DND-41 (cell line): ENCODE data around the gene WWTR1.

Experiments
- ATAC-seq: fragments of 200-7000 bp; cut with Tn5 transposase; 3 replicates; pipeline ENCODE4 v1.9.1; 2021; ENCODE audit warnings: low read depth; ENCODE audit not compliant: insufficient read depth
- DNase-seq: peaks from one replicate; pipeline ENCODE4 v3.0.0-alpha.2; 2020
- H2AFZ ChIP-seq: 2 replicates; pipeline ENCODE4 v1.6.0; 2012; ENCODE audit warnings: low read depth, low read length
- H3K27ac ChIP-seq: 2 replicates; pipeline ENCODE4 v1.5.1; 2012; ENCODE audit warnings: low read length, inconsistent platforms
- H3K27me3 ChIP-seq: fragments of 200-600 bp; sonication (generic); 2 replicates; pipeline ENCODE4 v1.6.0; 2012; ENCODE audit warnings: low read length, mild to moderate bottlenecking, inconsistent platforms; ENCODE audit not compliant: insufficient read depth, poor library complexity
- H3K36me3 ChIP-seq: 2 replicates; pipeline ENCODE4 v1.5.1; 2012; ENCODE audit warnings: low read length, inconsistent platforms; ENCODE audit not compliant: insufficient read depth
- H3K4me1 ChIP-seq: 2 replicates; pipeline ENCODE4 v1.5.1; 2012; ENCODE audit warnings: mild to moderate bottlenecking, low read length; ENCODE audit not compliant: insufficient read depth
- H3K4me2 ChIP-seq: 2 replicates; pipeline ENCODE4 v1.6.0; 2012; ENCODE audit warnings: mild to moderate bottlenecking, moderate library complexity, low read length, inconsistent platforms; ENCODE audit not compliant: insufficient read depth
- H3K4me3 ChIP-seq, 2 experiments: fragments of 200-600 bp in 1 of 2; shearing (Covaris generic) in 1 of 2; 2 replicates each; pipeline ENCODE4 v1.5.1; 2012 to 2016; ENCODE audit warnings: inconsistent platforms in 2 of 2, low read length in 2 of 2, mild to moderate bottlenecking in 2 of 2, low read depth in 1 of 2, moderate library complexity in 1 of 2
- H3K79me2 ChIP-seq: 2 replicates; pipeline ENCODE4 v1.6.0; 2012; ENCODE audit warnings: low read length, inconsistent platforms; ENCODE audit not compliant: insufficient read depth
- H3K9ac ChIP-seq: 2 replicates; pipeline ENCODE4 v1.6.0; 2012; ENCODE audit warnings: low read depth, mild to moderate bottlenecking, inconsistent platforms, low read length, moderate library complexity
- H3K9me3 ChIP-seq: 2 replicates; pipeline ENCODE4 v1.5.1; 2012; ENCODE audit warnings: low read length, moderate library complexity, mild to moderate bottlenecking, inconsistent platforms; ENCODE audit not compliant: insufficient read depth, severe bottlenecking
- H4K20me1 ChIP-seq: 2 replicates; pipeline ENCODE4 v1.6.0; 2012; ENCODE audit warnings: low read length; ENCODE audit not compliant: insufficient read depth
- EZH2 ChIP-seq: IDR thresholded peaks from 3 replicates; pipeline ENCODE4 v1.6.1; 2012; ENCODE audit warnings: borderline replicate concordance, low read depth, mild to moderate bottlenecking, moderate library complexity, low read length, inconsistent platforms; ENCODE audit not compliant: severe bottlenecking
- TF ChIP-seq, protein P1 (sequence below): IDR thresholded peaks from 2 replicates; pipeline ENCODE4 v1.5.1; 2012; ENCODE audit warnings: borderline replicate concordance, low read length, moderate library complexity, mild to moderate bottlenecking; ENCODE audit not compliant: poor library complexity, severe bottlenecking; ENCODE audit errors: extremely low read depth

WWTR1 gene

DNA sequence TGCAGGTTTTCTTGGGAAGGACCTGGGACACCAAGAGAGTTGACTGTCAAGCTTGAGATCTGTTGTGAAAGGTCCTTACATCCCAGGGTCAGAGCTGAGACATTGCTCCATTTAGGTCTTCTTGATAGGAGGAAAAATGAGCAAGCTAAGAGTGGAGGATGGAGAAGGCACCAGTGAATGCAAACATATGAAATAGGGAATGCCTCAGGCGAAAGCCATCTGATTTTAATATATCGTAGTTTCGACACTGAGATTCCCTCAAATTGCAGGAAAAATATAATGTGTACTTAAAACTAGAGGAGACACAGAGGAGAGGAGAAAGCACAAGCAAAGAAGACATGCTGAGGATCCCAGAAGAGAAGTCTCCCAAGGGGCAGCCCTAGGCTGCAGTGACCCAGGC lies 97.8 kb downstream of the WWTR1 start:
- Histone ChIP-seq H3K9me3 (no peaks in the 10 kb centered on the region), H3K79me2 (no peaks in the 10 kb centered on the region), H4K20me1 (no peaks in the 10 kb centered on the region), H3K4me2 (no peak overlapping the region), H3K27me3 (no peaks in the 10 kb centered on the region), H3K9ac (no peak overlapping the region), H3K4me3 (no peak overlapping the region), H3K4me1 (no peaks in the 10 kb centered on the region), H3K36me3 (no peaks in the 10 kb centered on the region), H3K27ac (no peak overlapping the region), H2AFZ (no peak overlapping the region)
- ATAC-seq: no peak
- TF ChIP-seq EZH2: no peak
- TF ChIP-seq, protein P1, sequence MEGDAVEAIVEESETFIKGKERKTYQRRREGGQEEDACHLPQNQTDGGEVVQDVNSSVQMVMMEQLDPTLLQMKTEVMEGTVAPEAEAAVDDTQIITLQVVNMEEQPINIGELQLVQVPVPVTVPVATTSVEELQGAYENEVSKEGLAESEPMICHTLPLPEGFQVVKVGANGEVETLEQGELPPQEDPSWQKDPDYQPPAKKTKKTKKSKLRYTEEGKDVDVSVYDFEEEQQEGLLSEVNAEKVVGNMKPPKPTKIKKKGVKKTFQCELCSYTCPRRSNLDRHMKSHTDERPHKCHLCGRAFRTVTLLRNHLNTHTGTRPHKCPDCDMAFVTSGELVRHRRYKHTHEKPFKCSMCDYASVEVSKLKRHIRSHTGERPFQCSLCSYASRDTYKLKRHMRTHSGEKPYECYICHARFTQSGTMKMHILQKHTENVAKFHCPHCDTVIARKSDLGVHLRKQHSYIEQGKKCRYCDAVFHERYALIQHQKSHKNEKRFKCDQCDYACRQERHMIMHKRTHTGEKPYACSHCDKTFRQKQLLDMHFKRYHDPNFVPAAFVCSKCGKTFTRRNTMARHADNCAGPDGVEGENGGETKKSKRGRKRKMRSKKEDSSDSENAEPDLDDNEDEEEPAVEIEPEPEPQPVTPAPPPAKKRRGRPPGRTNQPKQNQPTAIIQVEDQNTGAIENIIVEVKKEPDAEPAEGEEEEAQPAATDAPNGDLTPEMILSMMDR: no peak
- no peak for DNase-seq

DNA sequence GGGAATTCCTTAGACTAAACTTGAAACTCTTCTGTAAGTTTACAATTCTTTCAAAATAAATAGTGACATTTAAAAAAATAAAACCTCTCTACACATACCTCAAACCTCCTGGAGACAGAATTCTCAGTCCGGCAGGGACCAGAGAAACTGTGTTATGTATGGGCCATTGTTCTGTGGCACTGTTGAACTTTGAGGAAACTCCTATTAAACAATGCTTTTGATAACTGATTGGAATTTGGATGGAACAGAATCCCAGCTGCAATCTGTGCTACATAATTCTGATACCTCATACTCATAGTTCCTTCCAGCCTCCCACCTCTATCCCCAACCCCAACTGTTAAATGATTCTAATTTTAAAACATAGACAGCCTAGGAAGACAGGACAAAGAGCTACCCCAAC lies 98.3 kb downstream of the WWTR1 start:
- ATAC-seq: no peak

DNA sequence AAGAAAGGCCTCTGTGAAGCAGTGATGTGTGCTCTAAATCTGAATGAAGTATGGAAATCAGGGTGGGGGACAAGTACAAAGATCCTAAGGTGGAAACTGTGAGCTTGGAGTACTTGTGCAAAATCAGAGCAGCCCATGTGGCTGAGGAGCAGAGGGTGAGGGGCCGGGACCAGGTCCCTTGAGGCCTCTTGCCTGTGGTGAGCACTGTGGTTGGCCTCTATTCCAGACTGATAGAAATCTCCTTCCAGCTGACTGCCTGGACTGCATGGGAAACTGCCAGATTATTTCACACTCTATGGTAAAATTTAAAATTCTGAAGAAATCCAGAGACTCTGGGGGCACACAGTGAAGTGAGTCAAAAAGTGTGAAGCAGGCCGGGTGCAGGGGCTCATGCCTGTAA lies 101.9 kb downstream of the WWTR1 start:
- H3K4me3 ChIP-seq: no peak overlapping the region
- TF ChIP-seq EZH2: no peak
- TF ChIP-seq, protein P1: no peak
- no peak for ATAC-seq
- H3K27ac ChIP-seq: no peak overlapping the region
- no peak overlapping the region for H2AFZ ChIP-seq
- H3K27me3 ChIP-seq: no peaks in the 10 kb centered on the region
- H3K9ac ChIP-seq: no peak overlapping the region
- no peak for DNase-seq
- H3K4me1 ChIP-seq: no peaks in the 10 kb centered on the region
- no peaks in the 10 kb centered on the region for H3K9me3 ChIP-seq
- H4K20me1 ChIP-seq: no peaks in the 10 kb centered on the region
- H3K79me2 ChIP-seq: no peaks in the 10 kb centered on the region
- H3K4me2 ChIP-seq: no peak overlapping the region
- no peaks in the 10 kb centered on the region for H3K36me3 ChIP-seq

More for the DNA sequence above, 98.3 kb downstream of the WWTR1 start:
- TF ChIP-seq, protein P1: no peak
- TF ChIP-seq EZH2: no peak
- Histone ChIP-seq H3K9me3 (no peaks in the 10 kb centered on the region), H3K36me3 (no peaks in the 10 kb centered on the region), H3K79me2 (no peaks in the 10 kb centered on the region), H3K27ac (no peak overlapping the region), H3K4me3 (no peak overlapping the region), H3K27me3 (no peaks in the 10 kb centered on the region), H2AFZ (no peak overlapping the region), H4K20me1 (no peaks in the 10 kb centered on the region), H3K4me2 (no peak overlapping the region), H3K4me1 (no peaks in the 10 kb centered on the region), H3K9ac (no peak overlapping the region)
- DNase-seq: no peak

DNA sequence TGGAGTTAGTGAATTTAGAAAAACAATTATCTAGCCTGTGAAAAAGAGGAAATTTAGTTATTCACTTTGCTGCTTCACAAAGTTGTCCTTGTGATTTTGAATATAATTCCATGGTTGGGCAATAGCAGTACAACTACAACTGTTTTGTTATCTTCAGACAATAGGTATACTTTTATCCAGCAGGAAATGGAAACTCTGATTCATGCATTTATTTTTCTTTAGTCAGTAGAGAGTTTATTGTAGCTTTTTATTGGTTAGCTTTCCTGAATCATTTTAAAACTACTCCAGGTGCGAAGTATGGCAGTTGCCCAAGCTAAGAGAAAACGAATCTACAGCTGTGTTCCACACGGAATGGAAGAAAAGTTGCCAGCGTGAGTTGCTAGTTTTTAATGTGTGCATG lies 103.0 kb downstream of the WWTR1 start:
- Histone ChIP-seq H3K79me2 (no peaks in the 10 kb centered on the region), H3K27ac (no peak overlapping the region), H2AFZ (no peak overlapping the region), H3K4me3 (no peak overlapping the region), H3K27me3 (no peaks in the 10 kb centered on the region), H3K9ac (no peak overlapping the region), H3K4me2 (no peak overlapping the region), H3K4me1 (no peaks in the 10 kb centered on the region), H3K9me3 (no peaks in the 10 kb centered on the region), H3K36me3 (no peaks in the 10 kb centered on the region), H4K20me1 (no peaks in the 10 kb centered on the region)
- no peak for TF ChIP-seq EZH2
- TF ChIP-seq, protein P1: no peak
- ATAC-seq (no peak), DNase-seq (no peak)
